ENCODE data around the gene CCNL2.

The CCNL2 gene

GRCh38 chr1:1374589-1374928 lies 24.6 kb downstream of the CCNL2 start:
- no CpG with 5 or more reads among the region's 24 CpGs for WGBS, 2 donors (ENCODE audit: extremely low coverage in 2 of 2, insufficient read length in 2 of 2, insufficient replicate concordance in 1 of 2)
- H3K4me2 ChIP-seq (ENCODE audit: insufficient read depth, low read length, poor library complexity, severe bottlenecking), result peak overlapping the region; percentile 96
- no peaks in the 10 kb centered on the region for H3K9me3 ChIP-seq (replicated peaks in 1 of 2; ENCODE audit: control insufficient read depth in 2 of 2, insufficient read depth in 1 of 2, low read depth in 1 of 2, low read length in 2 of 2)
- H3K27me3 ChIP-seq (ENCODE audit: control insufficient read depth in 3 of 3, insufficient read depth in 3 of 3, low read depth in 1 of 3, low read length in 3 of 3), result no peaks in the 10 kb centered on the region
- peak overlapping the region; percentile 91 for H2BK120ac ChIP-seq (ENCODE audit: low read depth, low read length)
- H3K4me1 ChIP-seq (ENCODE audit: control insufficient read depth in 2 of 2, insufficient read depth in 1 of 2, low read depth in 1 of 2, low read length in 2 of 2), result peaks cover 13 to 17% of the 10 kb centered on the region in 2 donors
- H3K4me3 ChIP-seq (ENCODE audit: low read length in 2 of 2), result peak overlapping the region; percentile 95 to 98
- peak overlapping the region; percentile 82 for H3K14ac ChIP-seq (ENCODE audit: low read length)
- H3K9ac ChIP-seq (ENCODE audit: low read depth, low read length, poor library complexity), result peak overlapping the region; percentile 94
- peak overlapping the region; percentile 88 for H2AFZ ChIP-seq (ENCODE audit: low read length)
- H4K91ac ChIP-seq (ENCODE audit: low read depth, low read length, poor library complexity), result no peak overlapping the region
- H3K36me3 ChIP-seq (replicated peaks in 1 of 2; ENCODE audit: control insufficient read depth in 2 of 2, insufficient read depth in 2 of 2, low read length in 2 of 2), result peaks cover 14 to 15% of the 10 kb centered on the region in 2 donors
- H3K4ac ChIP-seq (ENCODE audit: low read length), result no peak overlapping the region
- H2BK15ac ChIP-seq (ENCODE audit: low read length), result peak overlapping the region; percentile 81
- H3K79me1 ChIP-seq (ENCODE audit: low read depth, low read length), result peaks cover 26% of the 10 kb centered on the region
- peak overlapping the region; percentile 98 for H3K23ac ChIP-seq (ENCODE audit: low read depth, low read length, poor library complexity)
- H3K18ac ChIP-seq (ENCODE audit: low read length), result peak overlapping the region; percentile 97
- DNase-seq (ENCODE audit: low spot score), result no peak
- H3K27ac ChIP-seq (replicated peaks; ENCODE audit: low read length), result peak overlapping the region; percentile 78
- no peak overlapping the region for H2BK12ac ChIP-seq (ENCODE audit: low read length)
- peak overlapping the region; percentile 87 for H2BK5ac ChIP-seq (ENCODE audit: low read length)
- H4K8ac ChIP-seq (ENCODE audit: low read depth, low read length), result no peak overlapping the region
- peak overlapping the region; percentile 95 for H2AK5ac ChIP-seq (ENCODE audit: low read depth, low read length)

GRCh38 chr1:1373815-1374588 lies 25.1 kb downstream of the CCNL2 start:
- no peaks in the 10 kb centered on the region for H3K9me3 ChIP-seq (replicated peaks in 1 of 2; ENCODE audit: control insufficient read depth in 2 of 2, insufficient read depth in 1 of 2, low read depth in 1 of 2, low read length in 2 of 2)
- peak overlapping the region; percentile 81 for H2BK15ac ChIP-seq (ENCODE audit: low read length)
- H2AK5ac ChIP-seq (ENCODE audit: low read depth, low read length), result peak overlapping the region; percentile 95
- no peak overlapping the region for H3K27ac ChIP-seq (replicated peaks; ENCODE audit: low read length)
- peak overlapping the region; percentile 97 for H3K18ac ChIP-seq (ENCODE audit: low read length)
- no peak overlapping the region for H3K4ac ChIP-seq (ENCODE audit: low read length)
- peak overlapping the region; percentile 91 for H2BK120ac ChIP-seq (ENCODE audit: low read depth, low read length)
- H3K4me3 ChIP-seq (ENCODE audit: low read length in 2 of 2), result peak overlapping the region; percentile 95 to 98
- H3K23ac ChIP-seq (ENCODE audit: low read depth, low read length, poor library complexity), result peak overlapping the region; percentile 98
- H3K36me3 ChIP-seq (replicated peaks in 1 of 2; ENCODE audit: control insufficient read depth in 2 of 2, insufficient read depth in 2 of 2, low read length in 2 of 2), result peaks cover 14 to 15% of the 10 kb centered on the region in 2 donors
- H3K9ac ChIP-seq (ENCODE audit: low read depth, low read length, poor library complexity), result peak overlapping the region; percentile 94
- peak overlapping the region; percentile 56 for H3K14ac ChIP-seq (ENCODE audit: low read length)
- peaks cover 26% of the 10 kb centered on the region for H3K79me1 ChIP-seq (ENCODE audit: low read depth, low read length)
- no peaks in the 10 kb centered on the region for H3K27me3 ChIP-seq (ENCODE audit: control insufficient read depth in 3 of 3, insufficient read depth in 3 of 3, low read depth in 1 of 3, low read length in 3 of 3)
- H2BK12ac ChIP-seq (ENCODE audit: low read length), result no peak overlapping the region
- H3K4me1 ChIP-seq (ENCODE audit: control insufficient read depth in 2 of 2, insufficient read depth in 1 of 2, low read depth in 1 of 2, low read length in 2 of 2), result peaks cover 13 to 17% of the 10 kb centered on the region in 2 donors
- H3K4me2 ChIP-seq (ENCODE audit: insufficient read depth, low read length, poor library complexity, severe bottlenecking), result peak overlapping the region; percentile 96
- no peak overlapping the region for H4K8ac ChIP-seq (ENCODE audit: low read depth, low read length)
- H2BK5ac ChIP-seq (ENCODE audit: low read length), result peak overlapping the region; percentile 87
- no peak for DNase-seq (ENCODE audit: low spot score)
- H4K91ac ChIP-seq (ENCODE audit: low read depth, low read length, poor library complexity), result no peak overlapping the region
- no peak overlapping the region for H2AFZ ChIP-seq (ENCODE audit: low read length)
- WGBS, 2 donors (ENCODE audit: extremely low coverage in 2 of 2, insufficient read length in 2 of 2, insufficient replicate concordance in 1 of 2), result no CpG with 5 or more reads among the region's 52 CpGs

- H3K36me3 ChIP-seq (replicated peaks in 1 of 2; ENCODE audit: control insufficient read depth in 2 of 2, insufficient read depth in 2 of 2, low read length in 2 of 2), result peaks cover 14 to 15% of the 10 kb centered on the region in 2 donors
- H2AK5ac ChIP-seq (ENCODE audit: low read depth, low read length), result peak overlapping the region; percentile 28
- H3K79me1 ChIP-seq (ENCODE audit: low read depth, low read length), result peaks cover 26% of the 10 kb centered on the region
- H4K91ac ChIP-seq (ENCODE audit: low read depth, low read length, poor library complexity), result no peak overlapping the region
- H3K14ac ChIP-seq (ENCODE audit: low read length), result no peak overlapping the region
- H2BK12ac ChIP-seq (ENCODE audit: low read length), result no peak overlapping the region
- H3K9me3 ChIP-seq (replicated peaks in 1 of 2; ENCODE audit: control insufficient read depth in 2 of 2, insufficient read depth in 1 of 2, low read depth in 1 of 2, low read length in 2 of 2), result no peaks in the 10 kb centered on the region
- no peak overlapping the region for H3K9ac ChIP-seq (ENCODE audit: low read depth, low read length, poor library complexity)
- H2BK15ac ChIP-seq (ENCODE audit: low read length), result no peak overlapping the region
- no peak for DNase-seq (ENCODE audit: low spot score)
- H3K18ac ChIP-seq (ENCODE audit: low read length), result no peak overlapping the region
- H3K4me3 ChIP-seq (ENCODE audit: low read length in 2 of 2), result peak overlapping the region in 1 of 2 donors; percentile 95
- WGBS, 2 donors (ENCODE audit: extremely low coverage in 2 of 2, insufficient read length in 2 of 2, insufficient replicate concordance in 1 of 2), result no CpG with 5 or more reads among the region's 26 CpGs
- H3K27ac ChIP-seq (replicated peaks; ENCODE audit: low read length), result no peak overlapping the region
- peaks cover 13 to 17% of the 10 kb centered on the region in 2 donors for H3K4me1 ChIP-seq (ENCODE audit: control insufficient read depth in 2 of 2, insufficient read depth in 1 of 2, low read depth in 1 of 2, low read length in 2 of 2)
- H4K8ac ChIP-seq (ENCODE audit: low read depth, low read length), result no peak overlapping the region
- H2AFZ ChIP-seq (ENCODE audit: low read length), result no peak overlapping the region
- no peak overlapping the region for H2BK120ac ChIP-seq (ENCODE audit: low read depth, low read length)
- H3K4ac ChIP-seq (ENCODE audit: low read length), result no peak overlapping the region
- H3K27me3 ChIP-seq (ENCODE audit: control insufficient read depth in 3 of 3, insufficient read depth in 3 of 3, low read depth in 1 of 3, low read length in 3 of 3), result no peaks in the 10 kb centered on the region
- no peak overlapping the region for H3K4me2 ChIP-seq (ENCODE audit: insufficient read depth, low read length, poor library complexity, severe bottlenecking)
- H2BK5ac ChIP-seq (ENCODE audit: low read length), result no peak overlapping the region
- no peak overlapping the region for H3K23ac ChIP-seq (ENCODE audit: low read depth, low read length, poor library complexity)
Observed at GRCh38 chr1:1373051-1373814, 25.9 kb downstream of the CCNL2 start.
